Stimulated activated CD4-positive, alpha-beta T cell treated with anti-CD3 and anti-CD28 coated beads, TNF-alpha, amount 100 ng/mL, for 48 hours (primary cell): Measurements from ENCODE around the gene COL23A1.

Experiments
- DNase-seq, 3 donors: peaks; one replicate each; pipeline ENCODE4 v3.0.0-alpha.2; 2020; ENCODE audit warnings: low read depth in 3 of 3

COL23A1 gene

DNA sequence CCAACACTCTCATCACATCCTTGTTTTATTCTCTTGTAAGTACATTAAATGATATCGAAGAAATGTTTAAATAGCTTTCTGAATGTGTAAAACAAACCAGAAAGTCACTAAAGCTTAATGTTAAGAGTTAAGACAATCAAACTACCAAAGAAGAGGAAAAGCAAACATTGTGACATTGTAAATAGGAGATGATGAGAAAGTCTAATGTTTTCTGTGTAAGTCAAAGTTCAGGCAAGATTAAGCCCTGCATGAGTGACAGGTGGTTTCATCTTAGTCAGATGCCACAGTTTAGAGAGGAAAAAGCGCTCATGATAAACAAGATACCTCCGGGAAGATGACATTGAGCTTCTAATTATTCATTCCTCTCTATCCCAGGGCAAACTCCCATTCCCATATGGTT is 306.7 kb downstream of the COL23A1 start:
- DNase-seq: no peak

DNA sequence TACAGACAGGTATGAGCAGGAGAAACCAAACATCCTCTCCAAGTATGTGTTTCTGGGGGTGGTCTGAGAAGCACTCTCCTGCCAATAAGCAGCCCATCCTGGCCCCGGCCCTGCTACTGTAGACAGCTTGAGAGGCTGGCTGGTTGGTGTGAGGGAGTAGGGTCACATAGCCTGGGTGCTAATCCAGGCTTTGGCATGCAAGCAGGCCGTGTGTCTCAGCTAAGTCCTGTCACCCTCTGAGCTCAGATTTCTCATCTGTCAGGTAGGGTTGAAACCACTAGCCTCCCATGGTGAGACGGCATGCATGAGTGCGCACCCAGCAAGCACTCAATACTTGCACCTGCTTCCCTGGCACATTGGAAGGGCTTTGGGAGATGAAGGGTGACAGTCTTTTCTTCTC is 307.8 kb downstream of the COL23A1 start:
- no peak for DNase-seq

DNA sequence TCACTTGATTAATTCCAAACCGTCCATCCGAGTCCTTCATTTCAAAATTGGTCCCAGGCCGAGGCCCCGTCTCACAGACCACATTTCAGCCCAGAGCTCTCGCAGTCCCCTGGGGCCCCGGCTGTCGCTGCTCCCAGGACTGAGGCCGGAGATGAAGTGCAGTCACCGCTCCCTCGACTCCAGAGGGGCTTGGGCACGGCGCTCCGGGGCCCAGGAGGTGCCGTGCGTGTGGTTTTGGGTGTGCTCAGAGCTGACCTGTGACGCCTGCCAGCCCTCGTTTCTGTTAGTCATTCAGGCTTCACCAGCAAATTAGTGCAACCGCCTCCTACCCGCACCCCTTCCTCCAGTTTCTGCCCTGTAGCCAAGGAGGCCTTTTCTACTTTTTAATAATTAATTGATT is 308.9 kb downstream of the COL23A1 start:
- DNase-seq: no peak

DNA sequence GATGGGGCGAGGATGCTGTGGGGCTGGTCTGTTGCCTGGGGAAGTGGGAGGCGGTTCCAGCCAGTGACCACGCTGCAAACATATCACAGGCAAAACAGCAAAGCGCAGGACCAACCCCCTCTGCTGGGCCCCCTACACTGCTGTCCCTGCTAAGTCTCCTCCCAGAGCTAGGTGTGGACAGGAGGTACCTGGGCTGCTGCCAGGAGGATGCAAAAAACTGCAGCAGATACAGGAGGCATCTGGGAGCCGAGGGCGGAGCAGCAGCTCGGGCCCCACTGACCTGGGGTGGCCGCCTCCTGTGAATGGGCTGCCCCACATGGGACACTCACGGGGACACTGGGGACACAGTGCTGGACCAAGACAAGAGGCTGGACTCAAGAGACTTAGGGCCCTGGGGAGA is 309.6 kb downstream of the COL23A1 start:
- no peak for DNase-seq

DNA sequence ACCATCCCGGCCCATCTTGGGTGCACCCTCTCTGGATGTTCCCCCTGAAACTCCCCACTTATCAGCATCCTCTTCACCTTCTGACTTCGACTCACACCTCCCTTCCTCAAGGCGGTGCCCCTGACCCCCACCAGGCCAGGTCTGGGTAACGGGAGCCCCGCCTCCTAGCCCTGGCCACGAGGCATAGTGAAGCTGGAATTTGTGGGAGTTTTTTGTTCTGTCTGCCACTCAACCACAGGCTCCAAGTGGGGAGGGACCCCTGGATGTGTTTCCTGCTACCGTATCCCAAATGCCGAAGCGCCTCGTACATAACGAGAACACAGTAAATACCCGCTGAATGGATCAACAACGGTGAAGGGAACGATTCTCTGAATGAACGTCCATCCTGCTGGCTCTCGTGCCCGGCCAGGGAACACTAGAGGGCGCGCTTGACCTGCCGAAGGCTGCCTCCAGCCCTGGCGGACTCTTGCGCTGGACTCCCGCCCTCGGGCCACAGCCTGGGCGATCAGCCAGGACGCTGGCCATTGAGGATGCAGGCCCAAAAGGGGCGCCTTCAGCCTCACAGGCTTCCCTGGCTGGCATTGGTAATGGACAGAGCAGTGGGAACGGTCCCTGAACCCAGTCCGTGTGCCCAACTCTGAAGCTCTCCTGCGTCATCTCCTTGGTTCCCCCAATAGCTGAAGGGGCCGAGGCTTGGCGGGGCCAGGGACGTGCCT is 310.3 kb downstream of the COL23A1 start:
- DNase-seq: peak; percentile 18 to 60 (median 49)

DNA sequence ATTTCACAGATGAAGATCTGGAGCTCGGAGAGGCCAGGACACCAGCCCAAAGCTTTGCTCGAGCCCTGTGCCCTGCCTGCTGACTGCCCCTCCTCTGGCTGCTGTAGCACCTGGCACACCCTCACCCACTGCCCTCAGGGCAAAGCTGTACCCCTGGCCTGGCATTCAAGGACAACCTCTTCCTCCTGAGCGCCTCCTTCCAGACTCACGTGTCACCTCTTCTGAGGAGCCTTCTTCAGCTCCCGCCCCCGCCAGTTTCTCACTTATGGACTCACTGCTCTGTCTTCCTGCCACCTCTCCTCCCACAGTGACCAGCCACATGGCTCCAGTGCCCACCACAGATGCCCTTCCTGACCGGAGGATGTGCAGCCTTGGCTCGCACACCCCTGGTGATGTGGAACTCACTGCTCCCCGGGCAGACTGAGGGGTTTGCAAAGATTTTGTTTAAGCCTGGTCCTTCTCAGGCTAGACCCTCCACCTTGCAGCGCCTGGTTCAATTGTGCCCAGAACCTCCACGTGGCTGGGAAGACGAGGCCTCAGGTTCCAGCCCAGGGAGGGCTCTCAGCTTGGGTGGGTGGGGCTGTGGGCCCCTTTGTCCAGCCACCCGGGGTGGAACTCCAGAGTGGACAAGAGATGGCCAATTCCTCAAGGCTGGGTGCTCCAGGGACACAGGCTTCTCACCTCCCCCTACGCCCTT is 311.0 kb downstream of the COL23A1 start:
- DNase-seq: no peak

DNA sequence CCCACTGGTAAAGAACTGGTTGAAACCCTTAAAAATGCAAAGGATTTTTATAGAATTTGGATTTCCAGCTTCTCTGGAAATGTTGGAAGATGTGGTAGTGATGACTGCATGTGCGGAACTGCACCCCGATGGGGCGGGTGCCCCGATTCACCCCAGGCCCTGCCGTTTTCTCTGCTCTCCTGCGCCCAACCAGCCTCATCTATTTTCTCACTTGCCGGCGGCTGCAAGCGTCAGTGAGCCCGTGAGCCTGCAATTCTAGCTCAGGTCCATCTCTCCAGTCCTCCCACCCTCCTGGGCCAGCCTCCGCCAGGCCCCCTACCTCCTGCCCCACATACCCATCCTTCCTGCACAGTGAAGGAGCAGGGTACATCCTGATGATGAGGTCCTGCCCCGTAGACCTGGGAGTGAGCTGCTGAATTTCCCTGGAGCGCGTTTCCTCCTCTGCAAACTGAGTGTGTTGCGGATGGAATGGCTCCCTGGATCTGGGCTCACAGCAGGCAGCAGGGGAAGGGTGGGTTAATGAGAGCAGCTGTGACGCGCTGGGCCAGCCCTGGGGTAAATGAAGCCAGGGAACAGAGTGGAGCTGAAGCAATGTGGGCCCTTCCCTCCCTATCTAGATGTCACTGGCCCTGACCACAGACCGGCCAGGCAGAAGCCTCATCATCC is 311.7 kb downstream of the COL23A1 start:
- DNase-seq: no peak

DNA sequence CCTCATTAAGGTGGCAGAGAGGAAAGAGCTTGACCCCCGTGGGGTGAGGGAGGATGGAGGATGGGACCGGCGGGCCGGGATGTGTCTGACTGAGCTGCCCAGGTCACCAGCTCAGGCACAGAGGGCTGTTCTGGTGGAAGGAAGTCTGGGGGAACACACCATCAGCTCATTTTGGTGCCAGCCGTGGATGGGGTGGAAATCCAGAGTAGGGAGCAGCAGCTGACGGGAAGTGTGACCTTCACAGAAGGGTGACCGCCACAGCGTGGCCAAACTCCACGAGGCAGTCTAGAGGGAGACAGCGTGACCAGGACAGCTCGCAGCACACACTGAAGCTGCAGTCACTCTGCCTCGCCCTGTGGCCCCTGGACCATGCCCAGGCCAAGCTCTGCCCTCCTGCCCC is 312.3 kb downstream of the COL23A1 start:
- no peak for DNase-seq

DNA sequence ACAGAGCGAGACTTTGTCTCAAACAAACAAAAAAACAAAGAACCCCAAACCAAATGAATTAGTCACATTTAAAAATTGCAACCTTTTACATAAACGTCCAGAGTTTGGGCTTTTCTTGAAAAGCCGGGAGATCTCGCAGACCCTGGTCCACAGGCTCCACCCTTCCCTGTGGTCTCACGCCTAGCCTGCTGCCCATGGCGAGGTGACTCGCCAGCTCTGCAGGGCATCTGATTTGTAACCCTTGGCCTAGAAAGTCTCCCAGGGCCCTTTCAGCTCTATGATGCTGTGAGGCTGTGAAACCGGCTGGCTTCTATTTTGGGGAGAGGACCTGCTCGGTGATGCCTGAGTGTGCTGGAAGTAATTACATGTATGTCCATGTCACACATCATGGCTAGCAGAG is 312.8 kb downstream of the COL23A1 start:
- DNase-seq: no peak

DNA sequence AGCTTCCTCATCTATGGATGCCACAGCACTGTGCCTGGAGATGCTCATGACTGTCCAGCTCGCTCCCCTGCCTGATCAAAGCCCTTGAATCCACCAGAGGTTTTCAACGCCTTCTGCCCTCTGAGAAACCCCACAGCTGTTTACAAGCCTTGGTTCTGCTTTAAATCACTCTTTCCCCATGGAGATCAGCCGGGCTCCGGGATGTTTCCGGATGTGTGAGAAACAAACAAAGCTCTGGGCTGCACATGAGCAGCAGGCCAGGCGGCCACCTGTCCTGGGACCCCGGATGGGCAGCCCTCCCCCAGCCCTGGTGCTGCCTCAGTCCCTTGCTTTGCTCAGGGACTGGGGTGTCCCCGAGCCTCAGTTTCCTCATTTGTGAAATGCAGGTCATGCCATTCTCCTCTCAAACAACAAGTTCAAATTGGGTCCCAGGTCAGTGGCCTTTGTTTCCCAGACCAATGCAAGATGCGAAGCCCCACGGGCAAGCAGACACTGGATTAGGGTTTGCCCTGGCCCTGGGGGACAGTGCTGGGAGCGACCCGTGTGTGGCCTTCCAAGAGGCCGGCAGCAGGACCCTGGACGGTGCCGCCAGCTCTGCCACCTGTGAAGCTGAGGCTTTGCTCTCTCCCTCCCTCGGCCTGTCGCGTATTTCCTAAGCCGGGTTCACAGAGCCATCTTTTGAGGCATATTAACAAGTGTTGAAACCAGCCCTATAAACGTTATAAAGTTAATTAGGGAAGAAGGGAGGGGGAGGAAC is 315.2 kb downstream of the COL23A1 start:
- no peak for DNase-seq

DNA sequence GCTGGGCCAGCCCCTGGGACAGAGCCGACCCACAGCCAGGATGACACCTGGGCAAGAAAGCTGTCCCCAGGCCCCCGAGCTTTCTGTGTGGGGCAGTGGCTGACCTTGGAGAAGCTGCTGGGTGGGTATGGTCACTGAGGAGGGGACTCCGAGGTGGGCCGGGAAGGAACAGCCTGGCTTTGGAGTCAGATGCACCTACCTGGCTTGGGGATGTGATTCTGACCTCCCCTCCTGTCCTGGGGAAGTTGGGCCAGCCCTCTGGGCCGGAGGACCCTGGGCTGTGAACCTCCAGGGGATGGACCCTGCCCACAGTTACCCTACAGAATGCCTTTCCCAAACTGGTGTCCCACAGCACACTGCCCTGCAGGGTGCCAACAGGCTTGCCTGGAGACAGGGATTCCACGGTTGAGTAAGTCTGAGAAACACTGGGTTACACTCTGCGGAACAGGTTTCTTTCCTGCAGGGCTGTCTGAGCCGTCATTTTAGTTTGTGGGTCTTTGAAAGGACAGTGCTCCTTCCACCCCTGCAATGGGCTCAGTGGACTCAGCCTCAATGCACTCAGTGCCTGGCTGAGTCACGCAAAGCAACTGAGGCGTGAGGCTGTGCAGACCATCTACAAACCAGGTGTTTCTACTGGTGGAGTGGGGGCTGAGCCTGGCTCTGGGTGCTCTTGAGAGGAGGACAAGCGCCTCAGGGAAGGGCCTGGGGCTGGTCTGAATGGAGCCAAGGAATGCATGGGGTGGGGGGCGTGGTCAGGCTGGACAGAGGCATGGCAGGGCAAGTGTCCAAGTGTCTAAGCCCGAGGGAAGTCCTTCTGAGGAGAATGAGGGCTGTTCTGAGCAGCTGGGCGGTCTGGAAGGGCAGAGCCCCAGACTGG is 316.3 kb downstream of the COL23A1 start:
- DNase-seq: no peak

DNA sequence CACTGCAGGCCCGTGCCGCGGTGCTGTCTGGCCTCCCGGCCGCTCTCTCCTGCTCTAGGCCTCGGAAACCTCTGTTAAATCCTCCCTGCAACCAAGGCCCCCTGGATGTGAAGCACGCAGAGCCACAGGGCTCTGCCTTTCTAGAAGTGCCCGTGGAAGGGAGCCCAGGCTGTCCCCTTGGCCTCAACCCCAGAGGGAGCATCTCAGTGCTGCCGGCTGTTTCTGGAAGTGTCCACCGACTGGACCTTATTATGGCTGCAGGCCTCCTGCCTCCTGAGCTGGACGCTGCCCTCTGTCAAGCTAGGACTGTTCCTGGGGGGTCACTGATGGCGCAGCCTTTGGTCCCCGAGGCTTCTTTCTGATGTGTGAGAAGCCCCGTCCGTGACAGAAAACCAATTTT is 317.2 kb downstream of the COL23A1 start:
- DNase-seq: no peak

DNA sequence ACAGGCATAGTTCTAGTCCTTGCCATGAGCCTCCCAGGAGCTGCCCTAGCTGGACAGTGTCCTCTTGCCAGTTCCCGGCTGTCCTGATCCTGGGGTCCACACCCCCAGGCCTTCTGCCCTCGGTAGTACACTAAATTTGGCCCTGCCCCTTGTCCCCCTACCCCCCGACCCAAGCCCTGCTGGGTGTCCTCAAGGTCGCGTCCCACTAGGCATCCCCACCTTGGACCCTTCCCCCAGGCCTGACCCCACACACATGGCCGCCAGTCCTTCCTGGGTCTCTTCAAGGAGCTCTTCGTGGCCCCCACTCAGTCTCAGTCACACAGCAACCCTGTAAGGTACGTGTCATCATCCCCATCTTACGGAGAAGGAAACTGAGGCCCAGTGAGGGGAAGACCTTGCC is 317.6 kb downstream of the COL23A1 start:
- DNase-seq: no peak

DNA sequence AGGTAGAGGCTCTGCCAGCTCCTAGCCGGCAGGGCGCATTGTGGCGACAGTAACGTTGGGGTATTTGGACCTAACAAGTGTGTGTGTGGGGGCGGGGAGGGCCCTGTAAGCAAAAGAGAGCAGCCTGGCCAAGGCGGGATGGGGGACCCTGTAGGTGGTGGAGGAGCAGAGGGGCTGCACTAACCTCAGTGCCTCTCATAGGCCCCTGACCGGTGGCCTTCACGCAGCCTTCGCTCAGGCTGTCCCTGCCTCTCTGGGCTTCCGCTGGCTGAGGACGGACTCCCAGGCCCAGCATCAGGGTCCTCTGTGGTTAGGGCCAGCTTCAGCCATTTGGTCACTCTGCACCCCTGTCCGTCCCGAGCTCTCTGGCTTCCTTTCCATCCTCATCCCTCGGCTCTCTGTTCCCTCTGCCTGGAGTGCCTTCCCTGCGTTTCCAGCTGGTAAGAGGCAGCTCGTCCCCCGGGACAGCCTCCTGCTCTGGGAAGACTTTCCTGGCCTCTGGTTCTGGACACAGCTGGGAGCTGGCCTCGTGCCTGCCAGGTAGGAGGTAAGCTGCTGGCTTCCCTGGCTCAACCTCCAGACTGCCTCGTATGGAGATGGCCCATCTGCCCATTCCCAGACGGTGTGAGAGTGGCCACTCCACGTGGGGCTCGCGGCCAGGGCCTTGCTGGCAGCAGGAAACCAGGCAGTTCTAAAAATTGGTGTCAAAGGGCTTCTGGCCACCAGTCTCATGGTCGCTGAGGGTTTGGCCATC is 318.3 kb downstream of the COL23A1 start:
- no peak for DNase-seq

DNA sequence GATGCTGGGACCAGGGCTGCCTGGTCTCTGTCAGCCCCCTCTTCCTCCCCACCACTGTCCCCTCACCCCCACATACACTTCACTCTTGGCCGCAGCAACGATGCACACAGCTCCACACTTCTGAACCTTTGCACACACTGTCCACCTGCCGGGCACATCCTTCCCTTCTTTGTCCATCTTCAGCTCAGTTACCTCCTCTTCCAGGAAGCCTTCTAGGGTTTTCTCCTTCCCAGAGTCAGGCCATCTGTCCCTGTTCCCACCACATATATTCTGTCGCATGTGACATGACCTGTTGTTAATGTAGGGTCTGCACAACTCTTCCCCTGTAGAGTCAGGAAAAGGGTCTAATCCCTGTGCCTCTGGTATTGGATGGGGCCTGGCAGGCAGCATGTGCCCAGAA is 319.0 kb downstream of the COL23A1 start:
- no peak for DNase-seq

DNA sequence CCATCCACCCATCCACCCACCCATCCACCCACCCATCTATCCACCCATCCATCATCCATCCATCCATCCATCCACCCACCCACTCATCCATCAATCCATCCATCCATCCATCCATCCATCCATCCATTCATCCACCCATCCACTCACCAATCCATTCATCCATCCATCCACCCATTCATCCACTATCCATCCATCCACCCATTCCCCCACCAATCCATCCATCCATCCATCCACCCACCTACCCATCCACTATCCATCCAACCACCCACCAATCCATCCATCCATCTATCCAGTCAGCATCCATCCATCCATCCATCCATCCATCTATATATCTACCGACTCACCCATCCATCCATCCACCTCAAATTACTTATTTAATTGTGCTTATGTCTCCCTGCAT is 320.7 kb downstream of the COL23A1 start:
- DNase-seq: no peak

DNA sequence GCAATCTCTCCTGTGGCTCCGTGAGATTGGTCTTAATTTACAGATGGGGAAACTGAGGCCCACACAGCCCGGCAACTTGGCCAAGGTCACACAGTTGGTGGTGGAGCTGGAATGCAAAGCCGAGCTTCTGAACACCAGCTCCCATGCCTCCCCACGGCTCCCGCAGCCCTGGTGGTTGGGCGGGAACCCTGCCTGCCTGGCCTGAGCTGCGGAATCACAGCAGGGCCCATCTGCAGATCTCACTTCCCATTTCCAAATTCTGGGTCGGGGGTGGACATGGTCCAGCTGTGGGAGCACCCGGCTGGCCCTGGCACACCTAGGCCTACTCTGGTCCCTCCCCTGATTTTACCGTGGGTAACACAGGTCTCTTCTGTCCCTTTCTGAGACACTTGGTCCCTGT is 322.3 kb downstream of the COL23A1 start:
- no peak for DNase-seq

DNA sequence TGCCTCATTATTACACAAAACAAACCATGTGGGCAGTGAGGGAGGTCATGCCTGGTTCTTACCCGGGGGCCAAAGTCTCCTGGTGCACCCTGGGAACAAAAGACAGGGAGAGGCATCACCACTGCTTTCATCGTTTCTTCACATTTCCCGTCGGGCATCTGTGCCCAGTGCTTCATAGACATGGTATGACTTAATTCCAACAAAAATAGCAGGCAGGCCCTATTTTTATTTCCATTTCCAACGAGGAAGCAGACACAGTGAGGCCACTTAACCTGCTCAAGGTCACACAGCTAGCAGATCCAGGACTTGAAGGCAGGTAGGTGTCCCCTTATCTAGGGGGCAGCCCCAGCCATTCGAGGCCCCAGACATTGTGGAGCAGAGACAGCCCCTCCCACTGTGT is 322.9 kb downstream of the COL23A1 start:
- DNase-seq: no peak

DNA sequence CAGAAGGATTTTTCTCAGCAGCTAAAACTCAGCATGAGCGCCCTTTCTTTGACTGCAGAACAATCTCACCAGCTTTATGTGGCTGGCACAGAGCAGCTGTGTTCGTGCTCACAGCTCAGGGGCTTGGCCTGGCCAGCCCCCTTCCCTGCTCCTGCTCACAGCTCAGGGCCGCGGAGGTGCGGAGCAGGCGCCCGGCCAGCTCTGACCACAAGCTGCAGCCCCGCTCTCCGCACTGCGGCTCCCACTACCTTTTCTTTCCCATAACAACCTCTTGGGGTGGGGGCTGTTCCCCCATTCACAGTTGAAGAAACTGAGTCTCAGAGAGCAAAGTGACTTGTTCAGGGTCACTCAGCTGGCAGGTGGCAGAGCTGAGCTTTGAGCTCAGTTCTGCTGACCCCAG is 323.6 kb downstream of the COL23A1 start:
- no peak for DNase-seq

DNA sequence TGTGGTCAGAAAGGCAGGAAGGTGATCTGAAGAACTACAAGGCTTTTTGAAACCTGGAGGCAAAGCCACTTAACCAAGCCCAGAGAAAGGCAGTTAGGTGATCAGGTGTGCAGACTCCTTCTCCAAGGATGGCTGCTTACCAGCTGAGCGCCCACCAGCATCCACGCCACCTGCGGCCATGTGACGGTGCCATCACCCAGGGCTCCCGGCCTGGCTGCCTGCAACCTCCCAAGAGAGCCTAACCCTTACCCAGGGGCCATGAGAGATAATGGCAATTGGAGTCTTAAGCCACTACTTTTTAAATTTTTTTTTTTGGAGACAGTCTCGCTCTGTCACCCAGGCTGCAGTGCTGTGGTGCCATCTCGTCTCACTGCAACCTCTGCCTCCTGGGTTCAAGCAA is 324.4 kb downstream of the COL23A1 start:
- no peak for DNase-seq

DNA sequence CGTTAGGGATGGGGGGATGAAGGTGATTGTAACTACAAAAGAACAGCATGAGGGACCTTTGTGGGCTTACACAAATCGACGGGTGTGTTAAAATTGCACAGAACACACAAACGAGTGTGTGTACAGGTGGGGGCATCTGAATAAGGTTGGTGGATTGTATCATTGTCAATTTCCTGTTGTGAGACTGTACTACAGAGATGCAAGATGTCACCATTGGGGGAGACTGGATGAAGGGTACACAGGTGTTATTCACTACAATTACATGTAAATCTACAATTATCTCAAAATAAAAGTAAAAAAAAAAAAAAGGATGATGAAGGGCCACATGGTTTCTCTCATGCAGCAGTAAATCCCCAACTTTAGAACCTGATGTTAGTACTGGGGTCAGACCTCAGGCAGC is 326.1 kb downstream of the COL23A1 start:
- DNase-seq: no peak
